HG03025 (cell line): ENCODE results near the gene CREB3L2.
"Not testable (repeated sequence)": the region's sequence is repeated elsewhere in the genome, so short reads cannot be mapped to it uniquely, and the experiment has no call there.

Source experiments
- ATAC-seq: cut with Tn5 transposase; IDR thresholded peaks from one replicate; pipeline ENCODE4 v1.9.1; 2021; ENCODE audit warnings: mild to moderate bottlenecking, moderate library complexity; ENCODE audit not compliant: unreplicated experiment, low FRiP score

Gene CREB3L2

DNA sequence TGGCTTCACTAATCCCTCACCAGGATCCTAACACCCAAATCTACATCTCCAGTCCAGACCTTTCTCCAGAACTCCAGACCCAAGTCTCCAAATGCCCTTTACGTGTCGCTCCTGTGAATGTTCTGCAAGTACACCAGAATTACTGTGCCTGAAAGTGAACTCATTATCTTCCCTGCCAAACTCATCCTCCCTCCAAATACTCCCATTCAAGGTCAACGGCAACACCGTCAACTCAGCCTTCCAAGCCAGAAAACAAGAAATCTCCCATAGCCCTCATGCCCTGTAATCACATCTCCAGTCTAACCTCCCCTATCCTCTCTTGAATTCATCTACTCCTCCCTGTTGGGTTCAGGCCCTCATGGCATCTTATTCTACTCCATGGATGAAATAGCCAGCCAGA lies 12.3 kb downstream of the CREB3L2 start:
- no peak for ATAC-seq

- ATAC-seq: no peak
Observed at GRCh38 chr7:137989094-137989493, 12.8 kb downstream of the CREB3L2 start.

GRCh38 chr7:137987968-137988367 lies 13.9 kb downstream of the CREB3L2 start:
- peak; percentile 48 for ATAC-seq

- ATAC-seq: no peak
Observed at GRCh38 chr7:137987563-137987962, 14.3 kb downstream of the CREB3L2 start.

DNA sequence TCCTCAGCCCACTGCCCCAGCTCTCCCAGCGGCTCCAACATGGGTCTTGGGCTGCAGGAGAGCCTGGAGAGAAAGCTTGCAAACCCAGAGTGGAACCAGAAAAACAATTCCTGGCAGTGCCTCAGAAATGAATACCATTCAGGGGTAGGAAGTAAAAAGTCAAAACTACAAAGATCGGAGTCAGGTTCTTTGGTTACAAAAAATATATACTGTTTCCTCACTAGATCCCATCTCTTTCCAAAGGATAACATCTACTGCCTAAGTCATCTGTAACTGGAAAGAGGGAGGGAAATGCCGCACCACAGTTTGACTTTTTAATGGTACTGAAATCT lies 14.9 kb downstream of the CREB3L2 start:
- ATAC-seq: no peak

DNA sequence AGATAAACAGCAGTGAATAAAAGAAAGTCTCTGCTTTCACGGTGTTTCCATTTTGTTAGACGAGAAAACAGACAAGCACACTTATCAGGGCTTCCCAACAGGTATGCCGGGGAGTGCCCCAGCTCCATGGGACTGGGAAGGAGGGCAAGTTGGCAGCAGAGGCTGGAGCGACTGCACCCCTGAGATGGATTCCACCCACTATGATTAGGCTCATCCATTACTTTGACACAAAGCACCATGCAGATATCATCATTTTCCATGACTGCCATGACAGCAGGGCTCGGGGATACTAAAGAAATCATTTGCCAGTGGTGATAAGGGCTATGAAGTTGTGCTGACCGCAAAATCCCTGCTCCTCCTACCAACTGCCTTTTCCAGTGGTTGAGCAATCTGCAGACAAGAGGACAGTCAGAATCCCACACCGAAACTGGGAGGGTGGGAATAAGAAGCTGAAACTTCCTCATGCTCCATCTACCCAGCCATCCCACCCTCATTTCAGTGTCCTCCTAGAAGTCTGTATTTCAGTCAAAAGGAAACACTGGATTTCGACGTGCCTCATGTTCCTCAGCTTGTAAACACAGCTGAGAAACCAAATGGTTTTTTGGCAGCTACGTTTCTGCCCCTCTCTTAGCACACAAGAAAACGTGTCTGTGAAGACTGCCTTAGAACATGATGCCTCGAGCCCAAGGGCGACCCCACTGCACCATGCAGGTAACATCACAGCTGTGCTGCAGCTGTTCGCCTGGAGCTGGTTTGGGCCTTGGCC lies 15.5 kb downstream of the CREB3L2 start:
- ATAC-seq: no peak

- ATAC-seq: peak; percentile 40
Observed at GRCh38 chr7:137985897-137986251, 16.0 kb downstream of the CREB3L2 start.

DNA sequence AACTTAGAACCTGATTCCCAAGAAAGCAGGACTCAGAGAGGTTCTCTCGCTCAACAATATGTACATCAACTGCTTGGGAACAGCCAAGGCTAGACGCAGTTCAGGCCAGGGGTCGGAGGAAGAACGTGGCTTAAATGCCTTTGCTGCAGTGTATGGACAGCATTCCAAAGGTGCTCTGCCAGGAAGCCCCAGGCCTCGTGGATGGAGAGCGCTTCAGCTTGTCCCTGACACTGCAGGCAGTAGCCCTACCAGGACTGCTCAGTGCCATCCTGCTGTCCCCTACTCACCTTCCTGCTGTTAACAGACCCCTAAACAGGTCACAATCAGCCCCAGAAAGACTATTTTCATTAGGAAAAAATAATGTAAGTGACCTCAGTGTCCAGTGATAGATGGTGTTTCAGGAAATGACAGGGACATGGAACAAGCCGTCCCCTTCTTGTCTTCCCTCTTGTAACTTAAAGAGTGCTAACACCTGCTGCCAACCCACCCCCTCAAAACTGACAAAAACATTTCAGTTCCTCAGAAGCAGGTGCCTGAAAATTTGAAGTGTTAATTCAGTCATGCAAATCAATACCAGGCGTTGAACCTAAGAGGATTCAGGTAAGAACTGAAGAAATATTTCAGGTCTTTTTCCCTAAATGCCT lies 16.5 kb downstream of the CREB3L2 start:
- peak; percentile 46 for ATAC-seq

- ATAC-seq: no peak
Observed at GRCh38 chr7:137984181-137985041, 17.5 kb downstream of the CREB3L2 start.

DNA sequence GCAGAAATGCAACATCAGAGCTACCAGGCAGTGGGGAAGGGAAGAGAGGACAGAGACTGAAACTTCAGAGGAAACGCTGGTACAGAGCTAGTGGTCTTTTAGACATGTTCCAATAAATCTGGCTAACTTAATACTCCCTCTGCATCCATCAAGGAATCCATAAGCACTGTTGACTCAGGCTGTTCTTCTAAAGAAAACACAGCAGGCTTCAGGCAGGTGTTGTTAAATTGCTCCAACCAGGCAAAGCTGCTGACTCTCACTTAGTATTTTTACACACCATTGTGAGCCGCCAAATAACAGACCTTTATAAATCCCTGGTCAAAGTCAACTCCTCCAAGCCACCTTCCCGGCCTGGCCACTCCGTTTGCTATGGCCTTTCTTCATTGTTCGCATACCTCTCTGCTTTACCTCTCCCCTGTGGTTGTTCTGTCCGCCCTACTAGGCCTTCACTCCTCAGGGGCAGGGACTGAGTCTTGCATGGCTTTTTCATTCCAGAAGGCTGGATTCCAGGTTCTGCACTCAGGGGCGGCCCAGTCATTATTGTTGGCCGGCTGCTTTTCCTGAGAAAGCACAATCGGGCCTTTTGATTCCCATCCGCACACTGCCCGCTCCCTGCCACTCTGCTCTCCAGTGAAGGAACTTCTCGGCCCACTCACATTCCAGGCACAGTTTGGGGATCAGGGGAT lies 18.4 kb downstream of the CREB3L2 start:
- ATAC-seq: no peak

DNA sequence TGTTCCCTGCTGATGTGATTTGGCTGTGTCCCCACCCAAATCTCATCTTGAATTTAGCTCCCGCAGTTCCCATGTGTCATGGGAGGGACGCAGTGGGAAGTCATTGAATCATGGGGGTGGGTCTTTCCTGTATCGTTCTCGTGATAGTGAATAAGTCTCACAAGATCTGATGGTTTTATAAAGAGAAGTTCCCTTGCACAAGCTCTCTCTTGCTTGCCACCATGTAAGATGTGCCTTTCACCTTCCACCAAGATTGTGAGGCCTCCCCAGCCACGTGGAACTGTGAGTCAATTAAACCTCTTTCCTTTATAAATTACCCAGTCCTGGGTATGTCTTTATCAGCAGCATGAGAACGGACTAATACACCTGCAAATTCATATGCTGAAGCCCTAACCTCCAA lies 19.5 kb downstream of the CREB3L2 start:
- not testable (repeated sequence) for ATAC-seq

DNA sequence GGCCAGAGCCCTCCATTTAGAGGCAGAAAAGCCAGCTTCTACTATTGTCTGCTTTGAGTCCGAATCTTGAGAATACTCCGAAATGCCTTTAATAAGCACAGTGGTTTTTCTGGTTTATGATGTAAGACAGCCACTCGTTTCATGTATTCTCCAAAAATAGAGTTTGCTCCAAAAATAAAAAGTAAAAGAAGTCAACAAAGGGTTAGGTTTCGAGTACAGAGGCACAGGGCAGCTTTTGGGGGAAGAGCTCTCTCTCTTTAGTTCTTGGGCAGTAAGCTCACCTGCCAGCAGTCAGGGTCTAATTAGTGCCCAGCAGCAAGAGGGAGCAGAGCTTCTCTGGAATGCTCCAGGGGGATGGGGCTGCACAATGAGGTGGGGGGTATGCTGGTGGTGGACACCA lies 20.2 kb downstream of the CREB3L2 start:
- ATAC-seq: peak; percentile 70

DNA sequence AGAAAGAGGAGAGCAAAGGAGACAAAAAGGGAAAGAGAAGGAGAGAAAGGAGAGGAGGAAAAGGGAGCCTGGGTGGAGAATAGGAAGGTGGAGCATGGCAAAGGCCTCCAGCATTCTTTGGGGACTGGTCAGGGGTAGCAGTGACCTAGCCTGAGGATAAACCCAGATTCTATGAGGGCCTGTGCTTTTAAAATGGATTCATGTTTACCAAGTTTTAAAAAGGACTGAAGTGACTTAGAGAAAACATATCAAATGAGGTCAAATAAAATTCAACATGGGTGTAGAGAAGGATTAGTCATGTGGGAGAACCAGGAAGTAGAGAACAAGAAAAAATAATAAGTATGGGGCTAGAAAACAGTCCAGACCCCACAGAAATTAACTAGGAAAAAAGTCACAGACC lies 20.7 kb downstream of the CREB3L2 start:
- ATAC-seq: no peak

- ATAC-seq: no peak
Observed at GRCh38 chr7:137980308-137980707, 21.6 kb downstream of the CREB3L2 start.

DNA sequence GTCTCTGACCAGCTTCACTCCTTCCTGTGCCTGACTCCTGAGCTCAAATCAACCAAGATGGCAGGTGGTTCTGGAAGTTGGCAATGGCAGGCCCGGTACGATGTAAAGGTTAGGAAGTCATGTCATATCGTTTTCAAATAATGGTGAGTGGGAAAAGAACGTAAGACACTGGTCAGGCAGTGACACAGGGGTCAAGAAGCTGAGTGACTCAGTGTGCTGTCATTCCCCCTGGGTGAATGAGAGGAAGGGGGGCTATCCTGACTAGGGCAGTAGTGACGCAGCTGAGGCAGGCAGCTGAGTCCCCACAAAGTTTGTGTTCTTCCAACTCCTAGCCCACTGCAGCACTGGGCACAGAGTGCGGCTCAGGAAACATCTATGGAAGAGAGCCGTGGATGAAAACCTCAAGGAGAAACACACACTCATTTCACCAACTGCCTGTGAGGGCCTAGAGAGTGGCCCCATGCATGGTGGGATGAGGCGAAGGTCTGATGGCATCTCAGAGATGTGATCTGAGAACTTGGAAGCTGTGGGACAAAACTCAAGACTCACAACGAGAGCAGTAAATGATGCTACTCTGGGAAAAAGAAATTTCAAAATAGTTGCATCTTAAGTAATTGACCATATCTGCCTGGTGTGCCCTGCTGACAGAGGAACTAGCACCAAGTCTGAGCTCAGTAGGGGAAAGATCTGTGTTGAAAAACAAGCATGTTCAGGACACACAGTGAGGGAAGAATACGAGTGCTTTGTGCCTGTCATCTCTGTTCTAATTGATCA lies 23.2 kb downstream of the CREB3L2 start:
- ATAC-seq: no peak

GRCh38 chr7:137977173-137977572 lies 24.7 kb downstream of the CREB3L2 start:
- ATAC-seq: no peak

GRCh38 chr7:137976696-137977095 lies 25.2 kb downstream of the CREB3L2 start:
- ATAC-seq: no peak

- no peak for ATAC-seq
Observed at GRCh38 chr7:137976232-137976631, 25.7 kb downstream of the CREB3L2 start.

GRCh38 chr7:137975768-137976167 lies 26.1 kb downstream of the CREB3L2 start:
- ATAC-seq: no peak

DNA sequence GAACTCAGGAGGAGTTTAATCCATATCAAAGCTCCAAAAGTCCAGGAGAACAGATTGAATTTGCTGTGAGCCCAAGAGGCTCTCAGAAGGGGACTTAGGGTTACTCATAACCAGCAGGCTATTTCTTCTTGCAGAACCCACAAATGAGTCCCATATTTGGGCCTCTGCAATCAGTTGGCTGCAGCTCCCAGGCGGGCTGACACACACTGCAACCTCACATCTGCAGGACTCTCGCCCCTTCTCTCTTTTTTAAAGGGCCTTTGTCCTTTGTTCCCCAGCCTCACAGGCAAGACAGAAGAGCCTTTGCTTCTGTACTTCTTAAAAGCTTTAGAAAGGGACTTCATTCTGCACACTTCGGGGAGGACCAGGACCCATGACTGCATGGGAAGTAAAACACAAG lies 26.7 kb downstream of the CREB3L2 start:
- peak; percentile 69 for ATAC-seq
